ENCODE results near the gene OBSCN. TPM values are rescaled to one million over a fixed set of nuclear protein-coding genes. Genes with fewer than 3 reads are reported as not detected.

The OBSCN gene, protein sequence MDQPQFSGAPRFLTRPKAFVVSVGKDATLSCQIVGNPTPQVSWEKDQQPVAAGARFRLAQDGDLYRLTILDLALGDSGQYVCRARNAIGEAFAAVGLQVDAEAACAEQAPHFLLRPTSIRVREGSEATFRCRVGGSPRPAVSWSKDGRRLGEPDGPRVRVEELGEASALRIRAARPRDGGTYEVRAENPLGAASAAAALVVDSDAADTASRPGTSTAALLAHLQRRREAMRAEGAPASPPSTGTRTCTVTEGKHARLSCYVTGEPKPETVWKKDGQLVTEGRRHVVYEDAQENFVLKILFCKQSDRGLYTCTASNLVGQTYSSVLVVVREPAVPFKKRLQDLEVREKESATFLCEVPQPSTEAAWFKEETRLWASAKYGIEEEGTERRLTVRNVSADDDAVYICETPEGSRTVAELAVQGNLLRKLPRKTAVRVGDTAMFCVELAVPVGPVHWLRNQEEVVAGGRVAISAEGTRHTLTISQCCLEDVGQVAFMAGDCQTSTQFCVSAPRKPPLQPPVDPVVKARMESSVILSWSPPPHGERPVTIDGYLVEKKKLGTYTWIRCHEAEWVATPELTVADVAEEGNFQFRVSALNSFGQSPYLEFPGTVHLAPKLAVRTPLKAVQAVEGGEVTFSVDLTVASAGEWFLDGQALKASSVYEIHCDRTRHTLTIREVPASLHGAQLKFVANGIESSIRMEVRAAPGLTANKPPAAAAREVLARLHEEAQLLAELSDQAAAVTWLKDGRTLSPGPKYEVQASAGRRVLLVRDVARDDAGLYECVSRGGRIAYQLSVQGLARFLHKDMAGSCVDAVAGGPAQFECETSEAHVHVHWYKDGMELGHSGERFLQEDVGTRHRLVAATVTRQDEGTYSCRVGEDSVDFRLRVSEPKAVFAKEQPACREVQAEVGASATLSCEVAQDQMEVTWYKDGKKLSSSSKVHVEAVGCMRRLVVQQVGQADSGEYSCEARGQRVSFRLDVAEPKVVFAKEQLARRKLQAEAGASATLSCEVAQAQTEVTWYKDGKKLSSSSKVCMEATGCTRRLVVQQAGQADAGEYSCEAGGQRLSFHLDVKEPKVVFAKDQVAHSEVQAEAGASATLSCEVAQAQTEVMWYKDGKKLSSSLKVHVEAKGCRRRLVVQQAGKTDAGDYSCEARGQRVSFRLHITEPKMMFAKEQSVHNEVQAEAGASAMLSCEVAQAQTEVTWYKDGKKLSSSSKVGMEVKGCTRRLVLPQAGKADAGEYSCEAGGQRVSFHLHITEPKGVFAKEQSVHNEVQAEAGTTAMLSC (N-terminal part only)
- total RNA-seq, result 4.1 and 8.9 TPM in 2 replicates

DNA sequence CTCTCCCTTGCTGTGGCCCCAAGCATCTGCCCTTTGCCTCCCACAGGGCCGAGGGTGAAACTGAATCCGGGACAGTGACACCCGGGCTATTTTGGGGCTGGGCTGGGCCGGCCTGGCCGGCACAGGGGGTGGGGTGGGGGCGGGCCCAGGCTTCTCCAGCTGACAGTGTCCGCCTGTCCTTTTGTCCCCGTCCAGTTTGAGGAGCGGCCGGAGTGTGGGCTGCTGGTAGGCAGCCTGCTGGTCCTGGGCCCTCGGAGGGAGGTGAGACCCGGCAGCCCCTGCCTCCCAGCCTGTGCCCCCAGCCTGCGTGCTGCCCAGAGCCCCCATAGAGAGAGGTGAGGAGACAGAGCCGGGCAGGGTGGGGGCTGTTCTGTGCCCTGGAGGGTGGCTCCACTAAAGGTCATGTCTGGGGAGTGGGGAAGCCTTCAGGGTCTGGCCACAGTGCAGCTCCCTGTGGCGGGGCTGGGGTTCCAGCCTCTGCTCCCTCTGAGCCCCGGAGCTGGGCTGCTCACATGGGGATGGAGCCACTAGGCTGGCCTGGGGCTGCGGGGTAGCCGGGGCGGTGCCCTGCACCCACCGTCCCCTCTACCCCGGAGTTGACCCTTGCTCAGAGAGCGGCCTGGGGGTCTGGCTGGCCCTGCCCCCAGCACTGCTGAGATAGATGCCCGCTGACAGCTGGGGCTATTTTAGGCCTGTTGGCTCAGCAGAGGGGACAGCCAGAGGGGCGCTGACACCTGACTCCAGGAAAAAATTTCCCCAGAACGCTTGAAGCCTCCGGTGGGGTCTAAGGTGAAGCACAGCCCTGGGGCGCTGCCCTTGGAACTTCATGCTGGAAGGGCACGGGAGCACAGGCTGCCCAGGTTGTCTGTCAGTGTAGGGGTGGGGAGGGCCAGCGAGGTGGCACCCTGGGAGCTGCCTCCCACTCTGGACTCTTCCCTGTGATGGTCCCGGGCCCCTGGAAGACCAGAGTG is at the start of gene OBSCN:
Gene OBSCN, plus strand, starts transcription at position 194 of the 971 bp plus-strand sequence. CDS start 3,740 bp downstream, outside the sequence.

DNA sequence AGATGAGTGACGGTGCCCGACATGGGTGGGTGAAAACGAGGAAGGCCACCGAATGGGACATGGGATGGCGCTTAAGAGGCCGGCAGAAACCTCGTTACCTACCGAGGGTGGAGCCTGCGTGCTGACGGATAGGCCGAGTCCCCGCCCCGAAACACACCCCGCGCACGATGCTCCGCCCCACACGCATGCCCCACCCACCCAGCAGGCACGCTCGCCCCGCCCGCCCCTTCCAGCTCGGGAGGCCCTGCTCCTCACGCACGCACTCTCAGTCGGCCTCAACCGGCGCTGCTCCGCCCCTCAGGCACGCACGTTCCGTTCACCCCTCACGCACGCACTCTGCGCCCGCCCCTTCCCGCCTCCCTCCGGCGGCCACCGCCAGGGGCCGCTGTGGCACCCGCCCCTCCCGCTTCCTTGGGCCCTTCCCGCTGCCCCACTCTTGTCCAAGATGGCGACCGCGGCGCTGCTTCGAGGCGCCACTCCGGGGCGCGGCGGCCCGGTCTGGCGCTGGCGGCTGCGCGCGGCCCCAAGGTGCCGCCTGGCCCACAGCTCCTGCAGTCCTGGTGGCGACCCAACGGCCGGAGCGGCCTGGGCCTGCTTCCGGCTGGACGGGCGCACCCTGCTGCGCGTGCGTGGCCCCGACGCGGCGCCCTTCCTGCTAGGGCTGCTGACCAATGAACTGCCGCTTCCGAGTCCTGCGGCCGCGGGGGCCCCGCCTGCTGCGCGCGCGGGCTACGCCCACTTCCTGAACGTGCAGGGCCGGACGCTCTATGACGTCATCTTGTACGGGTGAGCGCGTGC is 42.3 kb upstream of the OBSCN start, which contains the start of gene IBA57:
Gene IBA57, plus strand, starts transcription at position 433 of the 798 bp plus-strand sequence. Its CDS starts 13 bp downstream, at position 446.

GRCh38 chr1:228416217-228416933 is 208.5 kb downstream of the OBSCN start, which contains the start of gene TRIM17:
Gene TRIM17, minus strand, starts transcription at chr1:228416861. Its CDS starts 1,789 bp downstream, at chr1:228415072.

Other genes with a start within 250 kb of the OBSCN start
- not detected in 2 replicates for gene WNT3A, start 201.0 kb upstream of the OBSCN start, total RNA-seq
- 214 and 245 TPM in 2 replicates for gene ARF1, start 125.3 kb upstream of the OBSCN start, total RNA-seq
- gene C1orf35, start 104.7 kb upstream of the OBSCN start, total RNA-seq, result 5.2 and 7.4 TPM in 2 replicates
- gene MRPL55, start 98.7 kb upstream of the OBSCN start, total RNA-seq, result 29.2 and 32.7 TPM in 2 replicates
- gene GUK1, start 67.8 kb upstream of the OBSCN start, total RNA-seq, result 604 and 675 TPM in 2 replicates
- 6.5 and 14.3 TPM in 2 replicates for gene GJC2, start 58.1 kb upstream of the OBSCN start, total RNA-seq
- gene IBA57, start 42.2 kb upstream of the OBSCN start, total RNA-seq, result 6.5 and 8.3 TPM in 2 replicates
- 10.5 and 14.0 TPM in 2 replicates for gene TRIM11, start 198.8 kb downstream of the OBSCN start, total RNA-seq
- not detected in 2 replicates for gene TRIM17, start 208.8 kb downstream of the OBSCN start, total RNA-seq

Measured in dermis lymphatic vessel endothelial cell (primary cell).